ENCODE measurements around the gene PDF.

DNA sequence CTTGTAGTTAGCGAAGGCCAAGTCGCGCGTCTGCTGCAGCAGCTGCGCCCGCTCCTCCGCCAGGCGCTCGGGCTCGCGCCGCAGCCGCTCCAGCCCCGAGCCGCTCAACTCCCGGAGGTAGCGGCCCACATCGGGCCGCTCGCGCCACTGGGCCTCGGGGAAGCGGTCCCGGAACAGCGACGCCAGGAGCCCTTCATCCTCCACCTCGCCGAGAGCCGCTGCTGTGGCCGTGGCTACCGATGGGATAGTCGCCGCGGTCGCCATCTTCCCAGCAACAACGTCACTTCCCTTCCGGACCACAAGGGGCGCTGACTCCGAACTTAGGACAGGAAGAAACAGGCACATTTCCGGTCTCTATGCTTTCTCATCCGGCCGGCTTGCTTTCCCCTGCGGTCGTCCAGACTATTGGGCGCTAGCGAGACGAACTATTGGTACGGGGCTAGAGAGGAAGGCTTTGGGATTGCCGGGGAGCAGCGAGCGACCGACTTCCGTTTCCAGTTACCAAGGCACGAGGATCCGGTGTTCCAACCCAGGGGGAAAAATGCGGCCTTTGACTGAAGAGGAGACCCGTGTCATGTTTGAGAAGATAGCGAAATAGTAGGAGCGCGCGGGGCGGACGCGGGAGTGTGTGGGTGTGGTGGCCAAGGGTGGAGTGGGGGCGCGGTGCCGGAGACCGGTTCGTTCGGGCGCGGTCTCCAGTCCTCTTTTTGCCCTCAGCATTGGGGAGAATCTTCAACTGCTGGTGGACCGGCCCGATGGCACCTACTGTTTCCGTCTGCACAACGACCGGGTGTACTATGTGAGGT is 9.1 kb upstream of the PDF start, which contains the start of the genes COG8 and NIP7:
- TF ChIP-seq POLR2A (IDR thresholded peaks at IDR 0.05; ENCODE audit: extremely low read depth, insufficient read length): peak; percentile 73
- TF ChIP-seq, protein P1, sequence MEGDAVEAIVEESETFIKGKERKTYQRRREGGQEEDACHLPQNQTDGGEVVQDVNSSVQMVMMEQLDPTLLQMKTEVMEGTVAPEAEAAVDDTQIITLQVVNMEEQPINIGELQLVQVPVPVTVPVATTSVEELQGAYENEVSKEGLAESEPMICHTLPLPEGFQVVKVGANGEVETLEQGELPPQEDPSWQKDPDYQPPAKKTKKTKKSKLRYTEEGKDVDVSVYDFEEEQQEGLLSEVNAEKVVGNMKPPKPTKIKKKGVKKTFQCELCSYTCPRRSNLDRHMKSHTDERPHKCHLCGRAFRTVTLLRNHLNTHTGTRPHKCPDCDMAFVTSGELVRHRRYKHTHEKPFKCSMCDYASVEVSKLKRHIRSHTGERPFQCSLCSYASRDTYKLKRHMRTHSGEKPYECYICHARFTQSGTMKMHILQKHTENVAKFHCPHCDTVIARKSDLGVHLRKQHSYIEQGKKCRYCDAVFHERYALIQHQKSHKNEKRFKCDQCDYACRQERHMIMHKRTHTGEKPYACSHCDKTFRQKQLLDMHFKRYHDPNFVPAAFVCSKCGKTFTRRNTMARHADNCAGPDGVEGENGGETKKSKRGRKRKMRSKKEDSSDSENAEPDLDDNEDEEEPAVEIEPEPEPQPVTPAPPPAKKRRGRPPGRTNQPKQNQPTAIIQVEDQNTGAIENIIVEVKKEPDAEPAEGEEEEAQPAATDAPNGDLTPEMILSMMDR (IDR thresholded peaks at IDR 0.05; ENCODE audit: low read depth, low read length): peak; percentile 62
- TF ChIP-seq, protein P2, sequence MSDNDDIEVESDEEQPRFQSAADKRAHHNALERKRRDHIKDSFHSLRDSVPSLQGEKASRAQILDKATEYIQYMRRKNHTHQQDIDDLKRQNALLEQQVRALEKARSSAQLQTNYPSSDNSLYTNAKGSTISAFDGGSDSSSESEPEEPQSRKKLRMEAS (IDR thresholded peaks at IDR 0.05; ENCODE audit: low read depth, low read length): peak; percentile 94
- TF ChIP-seq MYC (IDR thresholded peaks at IDR 0.05; ENCODE audit: low read depth, low read length): peak; percentile 98

All from NB4 (cell line).